ENCODE results near the gene LCE1D.

LCE1D gene

GRCh38 chr1:152796421-152796820 lies at the start of gene LCE1D:
Gene LCE1D (plus strand): TSS chr1:152796721. CDS start chr1:152797795, 1,074 bp downstream.
- DNase-seq = no peak

DNA sequence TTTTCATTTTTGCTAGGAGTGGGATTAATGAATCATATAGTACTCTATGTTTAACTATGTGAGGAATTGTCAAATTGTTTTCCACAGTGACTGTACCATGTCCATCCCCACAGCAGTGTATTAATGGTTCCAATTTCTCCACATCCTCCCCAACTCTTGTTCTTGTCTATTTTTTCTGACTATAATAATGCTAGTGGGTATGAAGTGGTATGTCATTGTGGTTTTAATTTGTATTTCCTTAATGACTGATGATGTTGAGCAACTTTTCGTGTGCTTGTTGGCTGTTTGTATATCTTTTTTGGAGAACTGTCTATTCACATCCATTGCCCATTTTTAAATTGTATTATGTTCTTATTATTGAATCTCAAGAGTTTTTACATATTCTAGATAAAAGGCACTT lies 48.7 kb upstream of the LCE1D start:
- no peak for DNase-seq

DNA sequence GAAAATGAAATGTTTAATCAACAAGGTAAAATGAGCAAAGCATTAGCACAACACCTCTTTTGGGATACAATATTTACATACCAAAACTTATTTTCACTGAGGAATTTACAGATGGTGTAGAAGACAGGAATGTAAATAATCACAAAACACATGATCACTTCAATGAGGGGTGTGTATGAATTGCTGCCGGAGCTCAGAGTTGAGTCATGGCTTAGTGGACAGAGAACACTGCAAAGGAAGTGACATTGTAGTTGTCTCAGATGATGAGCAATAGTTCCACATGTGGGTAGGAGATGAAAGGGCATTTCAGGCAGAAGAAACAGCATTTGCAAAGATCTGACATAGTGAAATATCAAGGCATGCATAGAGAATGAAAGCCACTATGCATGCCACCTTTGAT lies 44.3 kb upstream of the LCE1D start:
- no peak for DNase-seq

DNA sequence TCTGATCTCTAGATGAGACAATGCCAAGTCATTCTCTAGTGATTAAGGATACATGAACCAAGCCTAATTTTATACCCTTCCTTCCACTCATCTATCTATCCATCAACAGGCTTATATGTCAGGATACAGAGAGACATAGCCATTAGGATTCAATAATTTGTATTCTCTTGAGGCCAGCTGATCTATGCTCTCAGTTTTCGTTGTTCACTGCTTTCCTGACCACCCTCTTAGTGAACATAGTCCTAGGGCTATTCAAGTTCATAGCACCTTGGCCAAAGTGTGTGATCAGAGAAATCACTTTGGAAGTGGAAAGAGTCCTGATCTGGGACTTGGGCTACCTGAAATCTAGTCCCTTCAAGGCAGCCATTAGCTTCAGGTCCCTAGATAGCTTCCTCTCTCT lies 42.9 kb upstream of the LCE1D start:
- no peak for DNase-seq

- DNase-seq = no peak
Observed at GRCh38 chr1:152756872-152757271, 39.6 kb upstream of the LCE1D start.

GRCh38 chr1:152757747-152758146 lies 38.8 kb upstream of the LCE1D start, which contains the start of gene KPRP:
Gene KPRP (plus strand): TSS chr1:152758025. CDS start chr1:152759589, 1,564 bp downstream.
- DNase-seq = no peak

DNA sequence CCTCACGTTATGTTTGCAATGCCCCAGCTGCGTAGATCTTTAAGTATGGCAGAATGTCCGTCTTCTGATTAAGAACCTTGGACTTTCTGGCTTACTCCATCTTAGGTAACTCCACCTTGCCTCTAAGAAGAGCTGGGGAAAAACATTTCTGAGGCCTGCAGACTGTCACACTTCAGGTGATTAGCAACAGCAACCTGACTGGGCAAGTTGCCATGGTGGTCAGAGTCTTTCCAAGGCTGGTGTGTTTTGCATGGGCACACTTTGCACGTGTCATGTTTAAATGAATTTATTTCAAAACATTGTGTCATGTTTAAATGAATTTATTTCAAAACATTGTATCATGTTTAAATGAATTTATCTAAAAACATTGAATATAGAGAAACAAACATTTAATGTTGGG lies 37.9 kb upstream of the LCE1D start:
- DNase-seq = no peak

DNA sequence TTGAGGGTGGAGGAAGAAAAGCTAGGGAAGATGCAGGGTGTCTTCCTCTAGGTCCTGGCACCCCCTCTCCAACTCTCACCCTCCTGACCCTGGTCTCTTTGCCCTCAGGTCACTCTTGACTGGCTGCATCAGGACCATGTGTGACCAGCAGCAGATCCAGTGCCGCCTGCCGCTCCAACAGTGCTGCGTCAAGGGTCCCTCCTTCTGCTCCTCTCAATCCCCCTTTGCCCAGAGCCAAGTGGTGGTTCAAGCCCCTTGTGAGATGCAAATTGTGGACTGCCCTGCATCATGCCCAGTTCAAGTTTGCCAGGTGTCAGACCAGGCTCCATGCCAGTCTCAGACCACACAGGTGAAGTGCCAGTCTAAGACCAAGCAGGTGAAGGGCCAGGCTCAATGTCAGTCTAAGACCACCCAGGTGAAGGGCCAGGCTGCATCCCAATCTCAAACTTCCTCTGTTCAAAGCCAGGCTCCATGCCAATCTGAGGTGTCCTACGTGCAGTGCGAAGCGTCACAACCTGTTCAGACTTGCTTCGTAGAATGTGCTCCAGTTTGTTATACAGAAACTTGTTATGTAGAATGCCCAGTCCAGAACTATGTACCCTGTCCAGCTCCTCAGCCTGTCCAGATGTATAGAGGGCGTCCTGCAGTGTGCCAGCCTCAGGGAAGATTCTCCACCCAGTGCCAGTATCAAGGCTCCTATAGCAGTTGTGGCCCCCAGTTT lies 36.9 kb upstream of the LCE1D start:
- no peak for DNase-seq

GRCh38 chr1:152760551-152761190 lies 35.9 kb upstream of the LCE1D start:
- DNase-seq = no peak

DNA sequence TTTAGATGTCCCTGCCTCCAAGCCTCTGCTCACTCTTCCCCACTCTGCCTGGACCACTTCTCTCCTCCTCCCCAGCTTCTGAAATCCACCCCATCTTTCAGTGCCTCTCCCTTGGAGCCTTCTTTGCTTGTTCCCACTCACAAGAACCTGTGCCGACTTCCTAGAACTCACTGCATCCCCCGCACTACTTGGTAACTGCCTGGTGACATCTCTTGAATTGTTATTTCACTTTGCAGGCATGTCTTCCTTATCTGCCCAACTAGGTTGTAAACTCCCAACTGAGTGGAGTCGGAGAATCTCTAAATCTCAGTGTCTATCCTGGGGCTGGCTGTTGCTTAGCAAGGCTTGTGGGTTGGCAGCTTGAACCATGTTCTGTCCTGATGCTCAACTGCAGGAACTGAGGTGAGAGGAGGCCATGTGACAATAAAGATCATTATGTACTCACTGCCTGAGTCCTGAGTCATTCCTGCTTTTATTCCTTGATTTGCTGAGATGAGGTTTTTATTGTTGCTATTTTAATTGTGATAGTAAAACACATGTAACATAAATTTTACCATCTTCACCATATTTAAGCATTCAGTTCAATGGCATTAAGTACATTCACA lies 34.8 kb upstream of the LCE1D start:
- no peak for DNase-seq

DNA sequence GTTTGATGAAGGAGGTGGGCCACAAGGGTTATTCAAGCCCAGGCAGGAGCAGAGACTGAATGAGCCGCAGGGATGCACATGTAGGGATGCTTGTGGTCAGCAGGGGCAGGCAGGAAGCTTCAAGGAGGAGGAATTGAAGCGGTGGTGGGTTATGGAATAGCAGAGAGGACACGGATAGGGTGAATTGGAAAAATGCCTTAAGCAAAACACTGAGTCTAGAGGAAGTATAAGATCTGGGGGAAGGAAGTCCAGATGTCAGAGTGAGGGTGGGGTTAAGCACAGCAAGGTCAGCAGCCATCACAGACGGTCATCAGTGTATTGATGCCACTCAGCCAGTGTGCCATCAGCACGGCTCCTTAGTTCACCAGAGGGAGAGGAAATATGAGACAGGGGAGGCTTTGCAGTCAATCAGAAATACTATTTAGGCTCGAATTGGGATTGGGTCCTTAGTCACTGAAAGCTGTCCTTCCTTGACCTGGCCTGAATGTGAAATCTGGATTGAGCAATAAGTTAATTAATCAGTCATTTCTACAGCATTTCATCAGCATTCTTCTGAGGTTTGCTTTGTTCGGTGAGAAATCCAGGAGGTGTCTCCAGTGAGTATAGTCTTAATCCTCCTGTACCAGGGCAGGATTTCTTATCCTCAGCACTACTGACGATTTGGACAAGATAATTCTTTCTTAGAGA lies 27.5 kb upstream of the LCE1D start:
- no peak for DNase-seq

DNA sequence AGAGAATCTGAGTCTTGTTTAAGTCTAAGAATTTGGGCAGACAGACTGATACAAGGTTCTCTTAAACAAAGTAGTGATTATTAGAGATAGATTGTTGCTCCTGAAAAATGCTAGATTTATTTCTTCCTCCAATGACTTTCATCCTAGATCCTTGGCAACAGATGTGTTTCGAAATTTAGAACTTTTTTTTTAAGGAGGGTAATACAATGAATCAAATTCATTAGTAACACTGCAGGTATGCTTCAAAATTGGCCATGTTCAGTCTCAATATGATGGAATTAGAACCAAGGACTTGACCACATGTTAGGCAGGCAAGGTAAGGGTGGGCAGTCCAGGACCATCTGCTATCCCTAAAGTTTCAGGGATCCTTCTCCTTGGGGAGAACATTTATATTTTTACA lies 26.1 kb upstream of the LCE1D start:
- DNase-seq = no peak

GRCh38 chr1:152774875-152775274 lies 21.6 kb upstream of the LCE1D start, which contains the start of gene LCE1F:
Gene LCE1F (plus strand): TSS chr1:152775140. CDS start chr1:152776372, 1,232 bp downstream.
- DNase-seq = no peak

DNA sequence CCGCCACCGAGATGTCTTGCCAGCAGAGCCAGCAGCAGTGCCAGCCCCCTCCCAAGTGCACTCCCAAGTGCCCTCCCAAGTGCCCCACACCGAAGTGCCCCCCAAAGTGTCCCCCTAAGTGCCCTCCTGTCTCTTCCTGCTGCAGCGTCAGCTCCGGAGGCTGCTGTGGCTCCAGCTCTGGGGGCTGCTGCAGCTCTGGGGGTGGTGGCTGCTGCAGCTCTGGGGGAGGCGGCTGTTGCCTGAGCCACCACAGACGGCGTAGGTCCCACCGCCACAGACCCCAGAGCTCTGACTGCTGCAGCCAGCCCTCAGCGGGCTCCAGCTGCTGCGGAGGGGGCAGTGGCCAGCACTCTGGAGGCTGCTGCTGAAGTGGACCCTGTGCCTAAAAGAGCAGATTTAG lies 20.2 kb upstream of the LCE1D start:
- DNase-seq = no peak

- DNase-seq = no peak
Observed at GRCh38 chr1:152777510-152778137, 18.9 kb upstream of the LCE1D start.

DNA sequence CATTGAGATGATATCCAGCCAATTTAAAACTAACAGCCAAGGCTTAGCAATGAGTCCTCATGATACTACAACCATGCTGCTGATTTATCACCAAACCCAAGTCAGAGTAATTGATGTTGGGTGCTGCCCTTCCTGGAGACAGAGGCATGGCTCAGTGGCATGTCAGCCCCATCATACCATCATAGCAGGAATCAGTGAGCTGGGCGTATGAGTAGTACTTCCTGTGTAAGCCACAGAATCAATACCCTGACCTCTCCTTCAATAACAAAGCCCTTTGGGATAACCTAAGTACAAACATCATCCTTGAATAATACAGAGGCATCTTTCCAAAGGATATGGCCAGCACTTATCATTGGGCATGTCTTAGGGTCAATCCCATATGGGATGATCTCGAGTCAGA lies 13.4 kb upstream of the LCE1D start:
- DNase-seq = no peak

GRCh38 chr1:152786077-152786476 lies 10.4 kb upstream of the LCE1D start, which contains the start of gene LCE1E:
Gene LCE1E (plus strand): TSS chr1:152786257. CDS start chr1:152787300, 1,043 bp downstream.
- no peak for DNase-seq

DNA sequence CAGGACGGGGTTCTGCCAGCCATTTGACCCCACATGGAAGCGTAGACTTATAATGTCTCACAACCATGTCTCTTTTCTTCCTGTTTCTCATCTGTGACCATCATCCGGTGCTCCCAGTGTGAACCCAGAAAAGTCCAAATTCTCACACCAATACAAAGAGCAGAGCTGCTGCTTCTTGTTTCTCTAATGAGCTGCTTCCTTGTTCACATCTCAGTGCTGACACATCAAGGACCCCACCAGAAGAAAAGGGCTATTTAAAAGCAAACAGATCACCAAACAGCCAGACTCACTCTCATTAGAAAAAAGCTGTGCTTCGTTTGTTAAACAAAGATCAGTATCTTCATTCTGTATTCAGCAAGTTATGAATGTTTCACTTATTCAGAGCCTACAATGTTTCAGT lies 835 bp upstream of the LCE1D start:
- DNase-seq = no peak

DNA sequence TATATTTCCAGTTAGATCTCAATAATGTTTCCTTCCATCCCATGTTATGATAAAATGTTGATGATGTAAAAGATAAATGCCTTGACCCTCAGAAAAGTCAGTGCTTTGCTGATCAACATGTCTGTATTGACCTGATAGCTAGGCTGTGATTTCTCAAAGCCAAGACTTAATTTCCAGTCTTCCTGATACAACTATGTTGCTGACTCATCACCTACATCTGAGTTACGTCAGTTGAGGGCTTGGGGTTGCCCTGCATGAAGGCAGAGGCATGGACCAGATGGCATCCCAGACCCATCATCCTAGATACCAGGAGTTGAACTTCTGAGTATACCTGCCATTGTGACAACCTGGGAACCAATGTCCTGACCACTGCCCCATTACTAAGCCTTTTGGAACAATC lies 4.8 kb downstream of the LCE1D start:
- DNase-seq = no peak

- DNase-seq = no peak
Observed at GRCh38 chr1:152806576-152806975, 10.1 kb downstream of the LCE1D start, which contains the start of gene LCE1C. Gene LCE1C (minus strand): TSS chr1:152806651. CDS start chr1:152805478, 1,173 bp downstream.

DNA sequence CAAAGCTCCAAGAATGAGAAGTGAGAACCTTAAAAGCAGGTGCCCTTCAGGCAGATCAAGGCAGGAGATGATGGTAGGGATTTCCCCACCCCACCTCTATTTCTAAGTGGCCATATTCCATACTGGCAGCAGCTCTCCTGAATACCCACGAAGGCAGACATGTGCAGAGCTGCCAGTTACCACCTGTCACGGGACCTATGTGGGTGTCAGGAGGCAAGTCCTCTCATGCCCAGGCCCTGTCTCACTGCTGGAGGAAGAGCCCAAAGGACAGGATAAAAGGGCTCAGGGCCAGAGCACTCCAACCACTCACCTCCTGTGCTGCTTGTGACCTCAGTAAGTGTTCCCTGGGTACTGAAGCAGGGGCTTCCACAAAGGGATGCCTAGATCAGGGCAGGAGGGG lies 14.5 kb downstream of the LCE1D start:
- no peak for DNase-seq

- DNase-seq = no peak
Observed at GRCh38 chr1:152811671-152812070, 15.2 kb downstream of the LCE1D start, which contains the start of gene LCE1B. Gene LCE1B (plus strand): TSS chr1:152811971. CDS start chr1:152812447, 476 bp downstream.

GRCh38 chr1:152817309-152817708 lies 20.8 kb downstream of the LCE1D start:
- DNase-seq = no peak
